Stimulated activated CD8-positive, alpha-beta memory T cell treated with anti-CD3 and anti-CD28 coated beads, Interleukin-15, amount 100 ng/mL, for 48 hours (primary cell): ENCODE results near the gene RNF38.
A peak's percentile ranks its signal among the peaks of the same experiment; 100 is the strongest.
"Not testable (repeated sequence)": the region's sequence is repeated elsewhere in the genome, so short reads cannot be mapped to it uniquely, and the experiment has no call there.

Experiments used
- DNase-seq, 2 donors: peaks; one replicate each; pipeline ENCODE4 v3.0.0-alpha.2; 2020; ENCODE audit warnings: low read depth in 2 of 2

Gene RNF38

GRCh38 chr9:36407122-36407723 is 7.2 kb upstream of the RNF38 start:
- DNase-seq, result peak in 1 of 2 donors; percentile 6

- no peak for DNase-seq
These were observed 2.5 kb upstream of the RNF38 start for GRCh38 chr9:36402536-36402935.

- no peak for DNase-seq
These were observed 1.9 kb upstream of the RNF38 start for GRCh38 chr9:36401897-36402480.

- no peak for DNase-seq
These were observed 1.2 kb upstream of the RNF38 start for GRCh38 chr9:36401164-36401740.

DNA sequence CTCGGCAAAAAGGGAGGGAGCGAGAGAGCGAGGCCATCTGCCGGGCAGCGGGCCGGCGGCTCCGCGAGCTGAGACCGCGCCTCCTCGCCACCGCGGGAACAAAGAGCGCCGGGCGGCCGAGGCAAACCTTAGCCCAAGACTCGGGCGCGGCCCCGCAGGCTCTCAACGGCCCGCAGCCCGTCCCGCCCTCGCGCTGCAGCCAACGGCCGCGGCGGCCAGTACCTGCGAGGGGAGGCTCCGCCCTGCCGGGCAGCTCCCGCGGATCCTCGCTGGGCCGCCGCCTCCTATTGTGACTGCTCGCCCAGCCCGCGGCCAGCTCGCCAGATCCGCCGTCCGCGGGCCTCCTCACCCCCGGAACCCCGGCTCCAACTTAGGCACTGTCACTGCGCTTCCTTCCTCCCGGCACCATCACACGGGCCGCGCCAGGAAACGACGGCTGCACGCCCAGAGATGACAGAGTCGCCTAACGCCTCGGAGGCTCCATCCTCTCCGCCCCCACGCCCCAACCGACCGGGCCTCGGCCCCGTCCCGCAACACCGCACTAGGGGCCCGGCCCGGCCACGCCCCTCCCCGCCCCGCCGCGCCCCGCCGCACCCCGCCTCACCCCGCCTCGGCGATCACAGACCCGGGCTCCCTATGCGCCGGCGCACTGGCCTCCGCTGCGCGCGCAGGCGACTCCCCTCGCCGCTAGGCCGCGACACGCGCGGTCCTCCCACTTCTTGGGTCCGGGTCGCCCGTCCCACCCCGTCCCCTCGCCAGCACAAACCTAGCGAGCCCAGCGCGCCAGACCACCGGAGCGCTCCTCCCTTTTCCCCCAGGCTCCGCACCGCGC is 479 bp upstream of the RNF38 start:
- DNase-seq, result peak; percentile 91

GRCh38 chr9:36398745-36399144 is 1.3 kb downstream of the RNF38 start:
- DNase-seq, result no peak

- DNase-seq, result no peak
These were observed 3.1 kb downstream of the RNF38 start for GRCh38 chr9:36396985-36397384.

DNA sequence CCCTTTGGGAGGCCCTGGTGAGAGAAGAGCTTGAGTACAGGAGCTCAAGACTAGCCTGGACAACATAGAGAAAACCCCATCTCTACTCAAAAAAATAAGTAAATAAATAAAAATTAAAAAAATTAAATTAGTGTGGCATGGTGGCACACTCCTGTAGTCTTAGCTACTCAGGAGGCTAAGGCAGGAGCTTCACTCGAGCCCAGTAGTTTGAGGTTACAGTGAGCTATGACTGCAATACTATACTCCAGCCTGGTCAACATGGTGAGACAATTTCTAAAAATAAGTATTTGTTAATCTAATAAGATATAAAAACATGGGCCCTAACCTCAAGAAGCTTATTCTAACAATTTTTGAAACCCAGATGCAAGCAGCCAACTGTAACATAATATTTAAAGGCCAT is 7.6 kb downstream of the RNF38 start:
- DNase-seq, result no peak

GRCh38 chr9:36389590-36389989 is 10.5 kb downstream of the RNF38 start:
- no peak for DNase-seq

DNA sequence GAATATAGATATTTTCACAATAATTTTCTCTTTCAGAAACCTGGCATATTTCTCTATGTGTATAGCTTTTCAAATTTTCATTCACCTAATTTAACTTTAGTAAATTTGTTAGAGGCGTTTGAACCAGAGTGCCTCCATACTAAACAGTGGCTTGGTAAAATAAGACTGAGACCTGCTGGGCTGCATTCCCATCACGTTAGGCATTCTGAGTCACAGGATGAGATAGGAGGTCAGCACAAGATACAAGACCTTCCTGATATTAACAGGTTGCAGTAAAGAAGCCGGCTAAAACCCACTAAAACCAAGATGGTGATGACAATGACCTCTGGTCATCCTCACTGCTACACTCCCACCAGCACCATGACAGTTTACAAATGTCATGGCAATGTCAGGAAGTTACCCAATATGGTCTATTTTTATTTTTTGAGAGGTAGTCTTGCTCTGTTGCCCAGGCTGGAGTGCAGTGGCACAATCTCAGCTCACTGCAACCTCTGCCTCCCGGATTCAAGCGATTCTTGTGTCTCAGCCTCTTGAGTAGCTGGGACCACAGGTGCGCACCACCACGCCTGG is 13.6 kb downstream of the RNF38 start:
- not testable (repeated sequence) for DNase-seq

- DNase-seq, result no peak
These were observed 17.6 kb downstream of the RNF38 start for GRCh38 chr9:36382484-36382883.

DNA sequence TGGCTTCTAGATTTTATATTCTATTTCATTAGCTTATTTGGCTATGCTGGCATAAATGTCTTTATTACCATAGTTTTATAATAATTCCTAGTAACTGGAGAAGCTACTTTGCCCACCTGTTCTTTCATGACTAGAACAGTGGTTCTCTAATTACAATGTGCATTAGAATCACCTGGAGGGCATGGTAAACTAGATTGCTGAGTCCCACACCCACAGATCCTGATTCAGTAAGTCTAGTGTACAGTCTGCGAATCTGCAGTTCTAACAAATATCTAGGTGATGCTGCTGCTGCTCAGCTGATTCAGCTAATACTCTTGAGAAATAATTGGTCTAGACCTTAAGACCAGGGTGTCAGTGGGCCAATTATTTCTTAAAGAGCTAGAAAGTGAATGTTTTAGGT is 35.5 kb downstream of the RNF38 start:
- DNase-seq, result no peak

DNA sequence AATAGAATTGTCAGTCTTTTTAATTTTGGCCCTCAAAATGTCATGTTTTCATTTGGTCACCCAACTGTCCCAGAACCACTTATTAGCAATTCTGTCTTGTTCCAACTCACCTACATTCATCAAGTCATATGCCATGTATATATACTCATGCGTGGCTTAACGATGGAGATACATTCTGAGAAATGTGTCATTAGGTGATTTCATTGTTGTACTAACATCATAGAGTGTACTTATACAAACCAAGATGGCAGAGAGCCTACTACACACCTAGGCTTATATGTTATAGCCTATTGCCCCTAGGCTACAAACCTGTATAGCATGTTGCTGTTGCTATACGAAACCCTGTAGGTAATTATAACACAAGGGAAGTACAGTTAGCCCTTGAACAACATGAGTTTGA is 36.6 kb downstream of the RNF38 start:
- DNase-seq, result no peak

DNA sequence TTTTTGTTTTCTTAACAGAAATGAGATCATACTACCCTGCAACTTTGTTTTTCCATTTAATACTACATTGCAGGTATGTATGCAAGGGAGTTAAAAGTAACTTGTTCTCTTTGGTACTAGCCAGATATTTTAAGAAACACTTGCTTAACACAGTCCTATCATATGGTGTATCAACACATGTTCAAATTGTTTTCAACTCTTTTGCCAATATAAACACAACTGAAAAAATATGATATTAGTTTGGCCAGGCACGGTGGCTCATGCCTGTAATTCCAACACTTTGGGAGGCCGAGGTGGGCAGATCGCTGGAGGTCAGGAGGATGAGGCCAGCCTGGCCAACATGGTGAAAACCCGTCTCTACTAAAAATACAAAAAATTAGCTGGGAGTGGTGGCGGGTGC is 41.6 kb downstream of the RNF38 start:
- DNase-seq, result no peak

GRCh38 chr9:36357639-36358038 is 42.4 kb downstream of the RNF38 start:
- no peak for DNase-seq

DNA sequence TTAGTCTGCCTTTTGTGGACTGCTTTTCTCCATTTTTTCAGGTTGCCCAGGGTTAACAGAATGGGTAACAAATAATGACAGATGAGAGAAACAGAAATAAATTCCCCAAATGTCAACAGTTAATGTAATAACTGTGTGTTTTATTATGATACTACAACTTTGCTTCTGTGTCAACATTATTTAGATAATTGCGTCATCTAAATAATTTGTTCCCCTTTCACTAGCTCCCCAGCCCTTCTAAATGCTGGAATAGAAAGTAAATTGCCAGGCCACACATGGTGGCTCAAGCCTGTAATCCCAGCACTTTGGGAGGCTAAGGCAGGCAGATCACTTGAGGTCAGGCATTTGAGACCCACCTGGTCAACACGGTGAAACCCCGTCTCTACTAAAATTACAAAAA is 53.5 kb downstream of the RNF38 start:
- no peak for DNase-seq

GRCh38 chr9:36345103-36345846 is 54.8 kb downstream of the RNF38 start:
- DNase-seq, result no peak

GRCh38 chr9:36341936-36342577 is 58.0 kb downstream of the RNF38 start:
- DNase-seq, result no peak

DNA sequence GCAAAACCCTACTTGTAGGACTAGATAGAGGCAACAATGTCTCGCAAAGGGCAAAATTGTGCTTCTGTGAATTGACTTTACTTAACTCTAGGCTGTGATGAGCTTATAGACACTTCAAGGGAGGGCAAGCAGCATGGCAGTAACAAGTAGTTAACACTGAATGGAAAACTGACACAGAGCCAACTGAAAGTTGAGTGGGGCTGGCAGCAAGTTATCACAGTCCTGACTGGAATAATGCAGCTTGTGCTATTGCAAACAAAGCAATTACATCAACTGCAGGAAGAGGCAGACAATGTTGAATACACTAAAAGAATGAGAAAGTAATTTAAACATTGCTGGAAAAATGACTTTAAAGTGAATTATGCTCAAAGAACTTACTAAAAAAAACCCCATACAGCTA is 62.2 kb downstream of the RNF38 start:
- no peak for DNase-seq

GRCh38 chr9:36337002-36337401 is 63.1 kb downstream of the RNF38 start:
- no peak for DNase-seq
